BLaER1 (cell line): ENCODE measurements around the gene CCDC70.
A peak's percentile ranks its signal among the peaks of the same experiment; 100 is the strongest.
"Not testable (repeated sequence)": the region's sequence is repeated elsewhere in the genome, so short reads cannot be mapped to it uniquely, and the experiment has no call there.

Source experiments
- H3K27ac ChIP-seq: shearing (Covaris generic); formaldehyde crosslinking; 2 replicates; pipeline ENCODE4 v1.8.1; 2022
- H3K27me3 ChIP-seq: shearing (Covaris generic); formaldehyde crosslinking; 2 replicates; pipeline ENCODE4 v1.8.1; 2022
- H3K36me3 ChIP-seq: shearing (Covaris generic); formaldehyde crosslinking; 2 replicates; pipeline ENCODE4 v1.8.1; 2022
- H3K4me1 ChIP-seq: shearing (Covaris generic); formaldehyde crosslinking; 2 replicates; pipeline ENCODE4 v1.8.1; 2022
- H3K4me2 ChIP-seq: shearing (Covaris generic); formaldehyde crosslinking; 2 replicates; pipeline ENCODE4 v1.8.1; 2022
- H3K4me3 ChIP-seq: shearing (Covaris generic); formaldehyde crosslinking; 2 replicates; pipeline ENCODE4 v1.8.1; 2022
- H3K9ac ChIP-seq: shearing (Covaris generic); formaldehyde crosslinking; 2 replicates; pipeline ENCODE4 v1.8.1; 2022
- H3K9me3 ChIP-seq: shearing (Covaris generic); formaldehyde crosslinking; 2 replicates; pipeline ENCODE4 v1.8.1; 2022
- H4K20me1 ChIP-seq: shearing (Covaris generic); formaldehyde crosslinking; 2 replicates; pipeline ENCODE4 v1.8.1; 2022
- Cebpa-rat ChIP-seq: shearing (Covaris generic); IDR thresholded peaks from 2 replicates; pipeline ENCODE4 v1.8.1; 2022

The CCDC70 gene

DNA sequence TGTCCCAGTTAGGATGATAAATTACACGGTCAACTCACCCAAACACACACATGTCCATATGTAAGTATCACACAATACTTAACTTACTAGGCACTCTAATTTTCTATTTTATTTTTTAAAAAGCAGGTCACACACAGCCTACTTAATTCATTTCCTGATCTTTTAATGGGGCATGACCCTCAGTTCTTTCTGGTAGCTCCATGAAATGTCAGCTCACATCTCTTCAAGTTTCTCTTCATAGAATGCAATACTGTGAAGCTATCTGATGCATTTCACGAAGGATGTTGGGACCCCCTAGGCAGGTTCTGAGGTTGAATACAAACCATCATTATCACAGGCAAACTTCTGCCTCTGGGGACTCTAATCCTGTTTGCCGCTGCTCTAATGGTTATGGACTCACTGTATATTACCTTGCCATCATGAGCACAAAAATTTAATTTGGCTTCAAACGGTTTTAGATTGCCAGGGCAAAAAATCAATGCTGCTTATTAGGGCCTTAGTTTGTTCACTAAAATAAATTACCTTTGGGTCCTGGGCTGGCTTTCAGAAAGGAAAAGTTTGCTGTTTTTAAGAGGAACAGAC is 41.7 kb upstream of the CCDC70 start:
- peak overlapping the region; percentile 80 for H3K27ac ChIP-seq
- no peaks in the 10 kb centered on the region; the same call in 1 of the 2 replicates for H3K9me3 ChIP-seq
- TF ChIP-seq Cebpa-rat, result no peak
- H3K4me1 ChIP-seq, result peaks cover 75% of the 10 kb centered on the region
- H3K27me3 ChIP-seq, result no peaks in the 10 kb centered on the region
- H3K36me3 ChIP-seq, result no peaks in the 10 kb centered on the region
- H4K20me1 ChIP-seq, result no peaks in the 10 kb centered on the region
- no peak overlapping the region for H3K4me3 ChIP-seq
- H3K4me2 ChIP-seq, result peak overlapping the region; percentile 81
- 0 out of 2 replicates have a peak overlapping the region, but pooled peaks have one; percentile 39 for H3K9ac ChIP-seq

DNA sequence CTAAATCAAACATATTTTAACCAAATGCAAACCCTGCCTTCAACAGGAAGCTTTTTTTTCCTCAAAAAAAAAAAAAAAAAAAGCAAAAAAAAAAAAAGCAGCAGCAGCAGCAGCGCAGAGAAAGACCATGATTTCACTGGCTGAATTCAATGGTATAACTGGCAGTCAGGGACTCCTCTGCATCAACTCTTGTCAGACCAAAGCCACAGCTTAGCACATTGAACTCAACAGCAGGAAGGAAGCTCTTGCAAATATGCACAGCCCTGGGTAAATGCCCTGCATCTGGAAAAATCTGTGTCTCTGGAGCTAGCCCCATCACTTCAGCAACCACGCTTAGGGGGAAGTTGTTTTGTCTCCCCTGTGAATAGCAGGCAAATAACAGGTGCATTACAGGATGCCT is 40.2 kb upstream of the CCDC70 start:
- Histone ChIP-seq H3K27ac (peak overlapping the region; percentile 80; the same call in 1 of the 2 replicates), H3K4me3 (peak overlapping the region; percentile 23; the same call in 1 of the 2 replicates)

DNA sequence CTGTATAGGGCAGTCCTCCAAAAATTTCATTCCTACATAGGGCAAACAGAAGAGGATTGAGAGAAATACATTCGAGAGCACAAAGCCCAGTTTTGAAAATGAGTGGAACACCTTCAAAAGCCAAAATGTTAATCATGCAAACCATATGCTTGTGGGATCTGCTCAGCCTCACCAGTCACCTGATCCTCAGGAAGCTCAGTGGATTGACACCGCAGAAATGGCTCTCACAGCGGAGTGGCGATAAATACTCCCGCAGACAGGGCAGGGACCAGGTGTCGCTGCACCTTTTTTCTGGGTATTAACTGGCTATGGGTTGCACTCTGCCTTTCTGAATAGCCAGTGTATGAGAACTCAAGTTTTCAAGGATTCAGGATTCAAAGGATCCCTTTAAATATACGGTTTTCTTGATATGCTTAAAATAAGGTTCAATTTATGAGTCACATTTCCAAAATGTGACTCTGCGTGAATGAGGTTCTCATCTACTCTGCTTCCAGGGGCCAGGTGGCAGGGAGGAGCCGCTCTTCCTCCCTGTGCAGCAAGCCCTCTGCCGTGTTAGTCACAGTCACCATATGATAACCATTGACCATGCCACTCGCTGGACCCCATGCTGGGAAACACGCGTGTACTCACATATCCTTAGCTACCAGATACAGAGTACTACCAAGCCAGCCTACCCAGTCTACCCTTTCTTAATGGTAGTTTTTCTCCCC is 39.5 kb upstream of the CCDC70 start:
- Histone ChIP-seq H3K4me1 (peaks cover 85% of the 10 kb centered on the region), H3K4me3 (peak overlapping the region; percentile 23; the same call in 1 of the 2 replicates), H4K20me1 (no peaks in the 10 kb centered on the region), H3K27me3 (no peaks in the 10 kb centered on the region), H3K9me3 (no peaks in the 10 kb centered on the region; the same call in 1 of the 2 replicates), H3K9ac (no peak overlapping the region), H3K36me3 (no peaks in the 10 kb centered on the region), H3K4me2 (peak overlapping the region; percentile 81), H3K27ac (peak overlapping the region; percentile 80)
- no peak for TF ChIP-seq Cebpa-rat

More for the DNA sequence above, 40.2 kb upstream of the CCDC70 start:
- H3K9ac ChIP-seq, result 0 out of 2 replicates have a peak overlapping the region, but pooled peaks have one; percentile 39
- peaks cover 79% of the 10 kb centered on the region for H3K4me1 ChIP-seq
- no peaks in the 10 kb centered on the region; the same call in 1 of the 2 replicates for H3K9me3 ChIP-seq
- no peaks in the 10 kb centered on the region for H3K27me3 ChIP-seq
- no peak for TF ChIP-seq Cebpa-rat
- peak overlapping the region; percentile 81 for H3K4me2 ChIP-seq
- no peaks in the 10 kb centered on the region for H4K20me1 ChIP-seq
- no peaks in the 10 kb centered on the region for H3K36me3 ChIP-seq

DNA sequence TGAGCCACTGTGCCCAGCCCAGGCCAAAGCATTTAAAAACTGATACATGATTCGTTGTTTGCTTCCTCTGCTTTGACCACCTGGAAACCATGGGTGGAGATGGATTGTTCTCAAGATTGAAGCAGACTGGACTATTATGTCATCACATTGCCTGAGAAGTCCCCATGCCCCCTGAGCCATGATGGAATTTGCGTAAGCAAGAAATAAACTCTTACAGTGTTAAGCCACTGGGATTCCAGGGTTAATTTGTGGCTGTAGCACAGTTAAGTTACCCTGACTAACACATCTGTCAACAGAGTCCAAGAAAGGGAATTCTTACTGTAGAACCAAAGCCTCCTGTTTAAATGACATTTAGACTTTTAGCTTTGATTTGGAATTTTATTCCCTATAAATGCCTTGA is 38.4 kb upstream of the CCDC70 start:
- Histone ChIP-seq H3K27me3 (no peaks in the 10 kb centered on the region), H3K4me3 (no peak overlapping the region), H3K4me2 (peak overlapping the region; percentile 81), H3K36me3 (no peaks in the 10 kb centered on the region), H3K9ac (no peak overlapping the region), H3K4me1 (peaks cover 93% of the 10 kb centered on the region), H4K20me1 (no peaks in the 10 kb centered on the region), H3K27ac (peak overlapping the region; percentile 80), H3K9me3 (no peaks in the 10 kb centered on the region)
- no peak for TF ChIP-seq Cebpa-rat

DNA sequence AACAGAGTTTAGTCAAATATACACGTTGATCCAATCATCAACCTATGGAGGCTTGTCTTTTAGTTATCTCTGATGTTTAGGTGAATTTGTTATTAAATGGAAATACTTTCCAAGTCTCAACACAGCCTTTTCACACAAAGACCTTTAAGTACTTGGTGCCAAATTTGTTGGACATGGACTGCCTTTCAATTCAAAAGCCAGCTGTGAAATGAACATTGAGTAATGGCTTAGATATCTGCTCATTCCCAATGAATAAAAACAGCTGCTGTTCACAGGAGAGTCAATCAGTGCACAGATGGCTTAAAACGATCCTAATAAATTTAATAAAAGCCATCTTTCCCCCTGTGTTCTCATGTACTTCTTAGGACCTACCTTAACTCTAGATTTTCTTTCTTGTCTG is 37.9 kb upstream of the CCDC70 start:
- H3K9ac ChIP-seq, result no peak overlapping the region
- H3K27me3 ChIP-seq, result no peaks in the 10 kb centered on the region
- no peaks in the 10 kb centered on the region for H3K9me3 ChIP-seq
- peak overlapping the region; percentile 81 for H3K4me2 ChIP-seq
- peak overlapping the region; percentile 80 for H3K27ac ChIP-seq
- H4K20me1 ChIP-seq, result no peaks in the 10 kb centered on the region
- no peak overlapping the region for H3K4me3 ChIP-seq
- H3K36me3 ChIP-seq, result no peaks in the 10 kb centered on the region
- peaks cover 91% of the 10 kb centered on the region for H3K4me1 ChIP-seq
- TF ChIP-seq Cebpa-rat, result no peak

DNA sequence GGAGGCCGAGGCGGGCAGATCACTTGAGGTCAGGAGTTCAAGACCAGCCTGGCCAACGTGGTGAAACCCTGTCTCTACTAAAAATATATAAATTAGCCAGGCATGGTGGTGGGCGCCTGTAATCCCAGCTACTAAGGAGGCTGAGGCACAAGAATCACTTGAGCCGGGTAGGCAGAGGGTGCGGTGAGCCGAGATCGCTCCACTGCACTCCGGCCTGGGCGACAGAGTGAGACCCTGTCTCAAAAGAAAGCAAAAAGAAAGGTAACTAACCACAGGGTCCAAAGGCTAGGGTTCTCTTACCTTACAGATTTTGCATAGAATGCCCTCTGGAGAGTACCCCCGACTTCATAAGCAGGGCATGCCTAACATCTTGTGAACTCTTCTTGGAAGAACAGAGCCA is 37.1 kb upstream of the CCDC70 start:
- not testable (repeated sequence) for H3K9me3 ChIP-seq, H3K27me3 ChIP-seq, H3K36me3 ChIP-seq, H4K20me1 ChIP-seq
- H3K9ac ChIP-seq, result peak overlapping the region; percentile 30
- peaks cover 88% of the 10 kb centered on the region for H3K4me1 ChIP-seq
- peak overlapping the region; percentile 30; the same call in 1 of the 2 replicates for H3K4me3 ChIP-seq
- H3K27ac ChIP-seq, result peak overlapping the region; percentile 80
- H3K4me2 ChIP-seq, result peak overlapping the region; percentile 81

DNA sequence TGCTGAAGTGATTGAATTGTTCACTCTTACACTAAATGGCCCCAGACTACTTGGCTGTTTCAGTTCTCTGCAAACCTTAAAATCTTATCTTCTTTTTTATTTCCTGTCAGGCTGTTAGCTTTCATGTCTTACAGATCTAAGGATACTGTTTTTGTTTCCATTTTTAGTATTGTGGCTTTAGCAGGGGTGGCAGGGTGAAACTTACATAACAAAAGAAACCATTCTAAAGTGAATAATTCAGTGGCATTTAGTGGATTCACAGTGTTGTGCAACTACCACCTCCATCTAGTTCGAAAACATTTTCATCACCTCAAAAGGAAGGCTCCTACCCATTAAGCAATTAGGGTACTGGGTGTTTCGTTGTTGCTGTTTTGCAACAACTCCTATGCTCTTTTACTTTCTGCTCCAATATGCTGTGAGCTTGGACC is 36.6 kb upstream of the CCDC70 start:
- Histone ChIP-seq H3K27me3 (no peaks in the 10 kb centered on the region), H3K27ac (peak overlapping the region; percentile 80), H3K9ac (peak overlapping the region; percentile 30), H3K4me3 (peak overlapping the region; percentile 30; the same call in 1 of the 2 replicates), H3K4me1 (peaks cover 85% of the 10 kb centered on the region), H4K20me1 (no peaks in the 10 kb centered on the region), H3K4me2 (peak overlapping the region; percentile 81), H3K9me3 (no peaks in the 10 kb centered on the region), H3K36me3 (no peaks in the 10 kb centered on the region)
- TF ChIP-seq Cebpa-rat, result peak; percentile 78; the same call in 1 of the 2 replicates

DNA sequence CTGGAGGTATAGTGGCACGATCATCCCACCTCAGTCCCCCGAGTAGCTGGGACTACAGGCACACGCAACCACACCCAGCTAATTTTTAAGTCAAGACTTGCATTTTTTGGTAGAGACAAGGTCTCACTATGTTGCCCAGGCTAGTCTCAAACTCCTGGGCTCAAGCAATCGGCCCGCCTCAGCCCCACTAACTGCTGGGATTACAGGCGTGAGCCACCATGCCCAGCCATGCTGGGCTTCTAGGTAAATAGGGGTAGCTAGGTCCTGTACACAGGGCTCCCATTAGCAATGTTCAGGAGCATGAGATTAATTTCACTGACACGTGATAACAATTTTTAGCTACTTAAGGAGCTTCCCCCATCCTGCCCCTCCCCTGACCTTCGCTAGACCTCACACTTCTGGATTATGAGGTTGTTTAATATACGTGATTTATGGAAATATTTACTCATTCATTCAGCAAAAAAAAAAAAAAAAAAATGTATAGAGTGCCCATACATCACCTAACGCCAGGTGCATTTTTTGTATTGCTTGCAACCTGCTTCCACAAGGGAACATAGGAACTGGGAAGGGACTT is 36.0 kb upstream of the CCDC70 start:
- Histone ChIP-seq H3K36me3 (no peaks in the 10 kb centered on the region), H3K27ac (peak overlapping the region; percentile 80), H3K9ac (peak overlapping the region; percentile 30), H3K4me1 (peaks cover 79% of the 10 kb centered on the region), H4K20me1 (no peaks in the 10 kb centered on the region), H3K9me3 (no peaks in the 10 kb centered on the region), H3K27me3 (no peaks in the 10 kb centered on the region), H3K4me3 (no peak overlapping the region), H3K4me2 (peak overlapping the region; percentile 81)
- TF ChIP-seq Cebpa-rat, result no peak

DNA sequence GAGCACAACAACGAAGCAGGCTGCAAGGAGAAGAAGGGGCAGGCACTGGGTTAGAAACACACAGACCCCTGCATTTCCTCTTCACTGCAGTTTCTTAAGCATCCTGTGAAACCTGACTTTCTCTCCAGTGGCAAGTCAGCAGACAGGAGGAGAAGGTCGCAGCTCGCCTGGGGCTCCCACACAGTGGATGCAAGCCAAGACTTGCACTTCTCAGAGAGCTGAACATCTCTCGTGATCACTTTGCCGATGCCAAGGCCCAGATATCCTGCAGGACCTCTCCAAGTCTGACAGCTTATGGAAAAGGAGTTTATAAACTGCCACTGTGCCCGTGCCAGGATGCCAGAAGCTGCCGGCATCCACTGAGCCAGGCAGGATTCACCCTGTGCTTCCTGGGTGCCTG is 35.2 kb upstream of the CCDC70 start:
- H3K4me2 ChIP-seq, result peak overlapping the region; percentile 81
- no peaks in the 10 kb centered on the region for H3K36me3 ChIP-seq
- no peak overlapping the region; the same call in 1 of the 2 replicates for H3K9ac ChIP-seq
- peaks cover 71% of the 10 kb centered on the region for H3K4me1 ChIP-seq
- H4K20me1 ChIP-seq, result no peaks in the 10 kb centered on the region
- no peak for TF ChIP-seq Cebpa-rat
- H3K27ac ChIP-seq, result peak overlapping the region; percentile 1; the same call in 1 of the 2 replicates
- no peaks in the 10 kb centered on the region for H3K9me3 ChIP-seq
- no peaks in the 10 kb centered on the region for H3K27me3 ChIP-seq
- H3K4me3 ChIP-seq, result no peak overlapping the region

DNA sequence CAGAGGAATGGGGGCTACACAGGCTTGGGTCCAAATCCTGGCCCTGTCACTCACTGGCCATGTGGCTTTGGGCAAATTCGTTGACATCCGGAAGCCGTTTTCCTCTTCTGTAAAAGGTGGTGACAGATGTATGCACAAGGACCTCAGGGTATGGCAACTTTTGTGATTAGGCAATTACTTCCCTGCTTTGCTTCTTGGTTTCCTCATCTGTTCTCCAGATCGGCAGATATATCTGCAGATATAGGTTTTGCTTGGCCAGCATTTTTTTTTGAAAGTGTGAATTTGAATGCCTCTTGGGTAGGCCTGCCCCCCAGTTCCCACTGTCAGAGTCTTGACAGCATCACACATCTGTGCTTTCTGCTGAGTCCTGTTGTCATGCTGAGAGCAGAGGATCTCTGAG is 34.5 kb upstream of the CCDC70 start:
- Histone ChIP-seq H3K27me3 (no peaks in the 10 kb centered on the region), H3K9ac (no peak overlapping the region), H3K4me2 (peak overlapping the region; percentile 81), H3K9me3 (no peaks in the 10 kb centered on the region), H4K20me1 (no peaks in the 10 kb centered on the region), H3K36me3 (no peaks in the 10 kb centered on the region), H3K4me3 (no peak overlapping the region), H3K4me1 (peaks cover 70% of the 10 kb centered on the region), H3K27ac (peak overlapping the region; percentile 1; the same call in 1 of the 2 replicates)
- TF ChIP-seq Cebpa-rat, result no peak
